22Rv1 (cell line): ENCODE data around the gene ALLC.

Experiments
- H3K27ac ChIP-seq: fragments of 450-650 bp; 2 replicates; pipeline ENCODE4 v1.5.1; 2017
- CTCF ChIP-seq: fragments of 450-650 bp; IDR thresholded peaks from 2 replicates; pipeline ENCODE4 v1.5.1; 2017; ENCODE audit warnings: mild to moderate bottlenecking
- ZFX ChIP-seq: fragments of 450-650 bp; IDR thresholded peaks from 2 replicates; pipeline ENCODE4 v1.6.1; 2017; ENCODE audit warnings: antibody characterized with exemption, borderline replicate concordance

Gene ALLC

DNA sequence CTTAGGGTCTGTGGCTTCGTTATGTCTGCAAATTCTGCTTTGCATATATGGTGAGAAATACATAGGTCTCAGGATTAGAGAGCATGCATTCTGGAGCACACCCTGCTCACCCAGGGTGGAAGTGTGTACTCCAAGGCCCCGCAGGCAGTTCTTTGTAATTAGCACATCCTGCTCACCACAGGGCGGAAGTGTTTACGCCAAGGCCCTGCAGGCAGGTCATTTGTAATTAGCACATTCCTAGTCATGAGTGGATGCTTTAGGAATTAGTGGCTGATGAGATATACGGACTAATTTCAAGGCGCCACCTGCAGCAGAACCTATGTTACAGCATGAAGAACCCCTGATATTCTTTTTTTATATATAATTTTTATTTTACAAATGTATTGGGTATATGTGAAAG lies 4.2 kb downstream of the ALLC start:
- TF ChIP-seq ZFX: no peak
- no peak for TF ChIP-seq CTCF
- H3K27ac ChIP-seq: no peak overlapping the region

DNA sequence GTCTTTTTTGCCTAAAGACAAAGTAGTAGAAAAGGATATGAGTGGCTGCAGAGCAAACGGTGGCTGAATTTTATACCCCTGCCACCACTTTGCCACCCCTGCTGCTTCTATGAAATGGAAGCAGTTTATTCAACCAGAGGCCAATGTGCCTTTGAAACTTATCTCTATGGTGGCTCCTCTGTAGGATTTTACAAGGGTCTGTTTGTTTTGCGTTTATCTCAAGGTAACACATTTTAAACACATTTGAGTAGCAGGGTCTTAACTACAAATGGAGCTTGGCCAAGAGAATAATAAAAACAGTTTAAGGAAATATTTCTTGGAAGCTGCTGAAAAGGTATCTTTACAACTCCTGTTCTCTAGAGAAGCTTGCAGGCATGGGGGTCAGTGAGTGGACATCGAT lies 6.1 kb downstream of the ALLC start:
- no peak for TF ChIP-seq ZFX
- TF ChIP-seq CTCF: no peak
- no peak overlapping the region for H3K27ac ChIP-seq

DNA sequence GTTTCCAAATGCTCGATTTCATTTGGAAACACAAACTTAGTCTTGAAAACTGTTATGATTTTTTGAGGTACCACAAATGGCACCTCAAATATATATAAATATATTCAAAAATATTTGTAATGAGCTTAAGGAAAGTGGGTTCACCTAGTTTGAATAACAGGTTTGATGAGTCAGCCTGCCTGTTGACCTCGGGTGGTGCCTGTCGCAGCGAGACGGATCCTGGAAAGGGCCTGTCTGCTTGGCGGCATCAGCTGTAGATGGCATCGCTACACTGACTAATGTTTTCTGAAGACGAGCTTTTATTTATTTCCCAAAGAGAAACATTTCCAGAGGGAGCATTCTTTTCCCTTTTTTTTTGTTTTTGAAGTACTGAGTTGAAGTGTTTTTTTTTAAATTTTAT lies 6.9 kb downstream of the ALLC start:
- no peak overlapping the region for H3K27ac ChIP-seq
- TF ChIP-seq CTCF: no peak
- TF ChIP-seq ZFX: no peak

DNA sequence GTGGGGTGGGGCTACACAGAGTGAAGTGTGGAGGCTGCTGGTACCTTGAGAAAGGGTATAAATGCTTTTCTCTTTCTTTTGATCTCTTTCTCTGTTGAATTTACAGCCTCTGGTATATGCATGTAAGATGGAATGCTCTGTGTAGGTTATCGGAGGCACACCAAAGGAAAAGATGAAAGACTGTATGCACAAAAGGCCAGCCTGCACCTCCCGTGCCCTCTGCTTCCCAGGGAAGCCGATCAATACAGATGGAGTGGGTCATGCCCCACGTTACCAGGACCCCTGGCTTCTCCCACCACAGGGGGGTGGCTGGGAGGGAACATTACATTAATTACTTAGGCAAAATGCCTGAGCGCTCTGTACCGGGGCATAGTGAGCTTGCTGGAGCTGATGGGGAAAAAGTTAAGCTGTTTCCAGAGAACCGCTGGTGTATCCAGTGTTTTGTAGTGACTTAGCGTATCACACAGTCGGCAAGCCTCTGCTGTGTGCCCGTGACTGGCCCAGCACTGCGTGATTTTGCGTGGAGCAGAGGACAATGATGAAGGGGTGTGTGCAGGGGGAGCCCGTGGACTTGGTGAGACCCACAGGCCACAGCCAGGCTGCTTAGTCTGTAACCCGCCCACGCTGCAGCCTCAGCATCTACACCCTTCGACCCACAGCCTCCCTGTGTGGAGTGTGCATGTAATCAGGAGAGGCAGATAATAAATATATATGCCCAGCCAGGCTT lies 8.0 kb downstream of the ALLC start:
- TF ChIP-seq ZFX (no peak), CTCF (no peak)
- H3K27ac ChIP-seq: no peak overlapping the region

- H3K27ac ChIP-seq: no peak overlapping the region
- TF ChIP-seq ZFX: no peak
- no peak for TF ChIP-seq CTCF
Observed at GRCh38 chr2:3666613-3666975, 8.6 kb downstream of the ALLC start.

- TF ChIP-seq CTCF: no peak
- no peak overlapping the region for H3K27ac ChIP-seq
Observed at GRCh38 chr2:3667151-3667631, 9.2 kb downstream of the ALLC start.

DNA sequence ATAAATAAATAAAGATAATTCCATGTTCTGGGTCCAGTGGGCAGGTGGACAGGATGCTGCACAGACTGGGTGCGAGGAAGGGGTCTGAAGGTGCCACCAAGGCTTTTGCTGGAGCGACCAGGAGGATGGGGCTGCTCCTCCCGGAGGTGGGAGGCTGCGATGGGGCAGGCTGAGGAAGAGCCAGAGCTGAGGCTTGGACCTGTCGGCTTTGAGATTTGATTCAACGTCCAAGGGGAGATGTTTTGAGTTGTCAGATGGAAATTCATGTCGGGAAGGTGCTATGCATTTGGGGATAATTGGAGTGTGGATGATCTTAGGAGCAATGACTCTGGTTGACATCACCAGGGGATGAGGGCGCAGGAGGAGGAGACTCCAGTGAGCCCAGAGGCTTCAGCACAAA lies 11.7 kb downstream of the ALLC start:
- H3K27ac ChIP-seq: no peak overlapping the region
- TF ChIP-seq ZFX (no peak), CTCF (no peak)
